DOHH2 (cell line): ENCODE data around the gene NANOGP8.

Experiments used
- H3F3A ChIP-seq: fragments of 200-600 bp; sonication (generic), shearing (Covaris generic); 2 replicates; pipeline ENCODE4 v1.6.0; 2016; ENCODE audit warnings: antibody characterized with exemption, mild to moderate bottlenecking; ENCODE audit not compliant: control insufficient read depth, insufficient read depth
- H3K27ac ChIP-seq: fragments of 200-600 bp; sonication (generic); 2 replicates; pipeline ENCODE4 v1.5.1; 2014; ENCODE audit warnings: low read depth, mild to moderate bottlenecking, low read length, moderate library complexity
- H3K27me3 ChIP-seq: fragments of 200-600 bp; sonication (generic); 2 replicates; pipeline ENCODE4 v1.6.1; 2014; ENCODE audit warnings: mild to moderate bottlenecking, low read length, mixed read lengths; ENCODE audit not compliant: control insufficient read depth
- H3K36me3 ChIP-seq: fragments of 200-600 bp; sonication (generic); 2 replicates; pipeline ENCODE4 v1.6.1; 2014; ENCODE audit warnings: mild to moderate bottlenecking, low read length, moderate library complexity, mixed read lengths; ENCODE audit not compliant: control insufficient read depth
- H3K4me1 ChIP-seq: fragments of 200-600 bp; sonication (generic); 2 replicates; pipeline ENCODE4 v1.6.1; 2014; ENCODE audit warnings: mild to moderate bottlenecking, low read length, mixed read lengths; ENCODE audit not compliant: control insufficient read depth
- H3K4me2 ChIP-seq: fragments of 200-600 bp; sonication (generic); 2 replicates; pipeline ENCODE4 v1.6.0; 2014; ENCODE audit warnings: mild to moderate bottlenecking, low read length, moderate library complexity
- H3K4me3 ChIP-seq: fragments of 200-600 bp; sonication (generic); 2 replicates; pipeline ENCODE4 v1.5.1; 2014; ENCODE audit warnings: mild to moderate bottlenecking, low read length, mixed read lengths
- H3K79me2 ChIP-seq: fragments of 200-600 bp; sonication (generic); 2 replicates; pipeline ENCODE4 v1.6.1; 2014; ENCODE audit warnings: mild to moderate bottlenecking, low read length, mixed read lengths; ENCODE audit not compliant: control insufficient read depth
- H3K9me2 ChIP-seq: fragments of 200-600 bp; sonication (generic); replicated peaks from 2 replicates; pipeline ENCODE4 v1.6.1; 2014; ENCODE audit warnings: mild to moderate bottlenecking, low read length, mixed read lengths; ENCODE audit not compliant: control insufficient read depth
- H3K9me3 ChIP-seq: fragments of 200-600 bp; sonication (generic); 2 replicates; pipeline ENCODE4 v1.6.1; 2014; ENCODE audit warnings: antibody characterized with exemption, low read length, mixed read lengths; ENCODE audit not compliant: control insufficient read depth, insufficient read depth
- H4K20me1 ChIP-seq: fragments of 200-600 bp; sonication (generic); 2 replicates; pipeline ENCODE4 v1.6.0; 2014; ENCODE audit warnings: low read depth, mild to moderate bottlenecking, antibody characterized with exemption, low read length, moderate library complexity; ENCODE audit not compliant: control insufficient read depth, insufficient read depth
- EZH2phosphoT487 ChIP-seq: fragments of 200-600 bp; sonication (generic); IDR thresholded peaks from 2 replicates; pipeline ENCODE4 v1.6.1; 2017; ENCODE audit warnings: borderline replicate concordance, mild to moderate bottlenecking, antibody characterized with exemption, low read length, moderate library complexity, mixed read lengths
- TF ChIP-seq, protein P1 (sequence below): fragments of 200-600 bp; sonication (generic); IDR thresholded peaks from one replicate; pipeline ENCODE4 v1.5.1; 2014; ENCODE audit warnings: antibody characterized with exemption, mild to moderate bottlenecking, low read depth, low read length; ENCODE audit not compliant: poor library complexity, severe bottlenecking

NANOGP8 gene

DNA sequence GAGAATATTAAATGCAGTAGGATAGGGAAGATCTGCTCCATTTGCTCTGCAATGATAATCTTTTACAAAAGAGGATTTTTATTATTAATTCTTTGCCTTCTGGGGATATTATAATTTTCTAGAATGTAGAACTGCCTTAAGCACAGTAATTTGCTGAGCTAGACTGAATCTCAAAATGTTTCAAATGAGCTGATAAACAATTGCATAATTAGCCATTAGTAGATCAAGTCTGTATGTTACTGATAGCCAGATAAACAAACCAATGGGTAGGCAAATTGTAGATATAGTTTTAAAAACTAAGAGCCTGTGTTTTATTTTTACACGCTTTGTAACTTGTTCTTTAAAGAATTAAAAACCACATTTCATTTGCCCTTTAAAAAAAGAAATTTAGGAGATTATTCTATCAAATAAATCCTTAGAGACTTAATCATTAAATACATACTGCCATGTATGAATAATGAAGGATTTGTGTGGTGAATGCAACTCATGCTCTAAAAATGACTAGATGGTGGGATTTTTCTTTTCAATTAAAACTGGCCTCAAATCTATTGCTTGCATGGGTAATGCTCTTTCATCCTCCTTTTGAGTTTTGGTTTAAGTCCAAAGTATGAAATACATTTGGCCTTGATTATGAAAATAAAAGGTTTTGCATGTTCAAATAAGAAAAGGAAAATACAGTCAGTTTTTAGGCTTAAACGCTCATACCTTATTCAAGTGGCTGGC is 32.6 kb upstream of the NANOGP8 start:
- Histone ChIP-seq H3K9me2 (no peaks in the 10 kb centered on the region), H3K4me1 (no peaks in the 10 kb centered on the region), H3K4me2 (no peak overlapping the region), H3K27ac (no peak overlapping the region), H4K20me1 (no peaks in the 10 kb centered on the region), H3K9me3 (no peaks in the 10 kb centered on the region), H3F3A (no peaks in the 10 kb centered on the region), H3K4me3 (no peak overlapping the region), H3K36me3 (no peaks in the 10 kb centered on the region), H3K27me3 (no peaks in the 10 kb centered on the region), H3K79me2 (no peaks in the 10 kb centered on the region)
- TF ChIP-seq, protein P1, sequence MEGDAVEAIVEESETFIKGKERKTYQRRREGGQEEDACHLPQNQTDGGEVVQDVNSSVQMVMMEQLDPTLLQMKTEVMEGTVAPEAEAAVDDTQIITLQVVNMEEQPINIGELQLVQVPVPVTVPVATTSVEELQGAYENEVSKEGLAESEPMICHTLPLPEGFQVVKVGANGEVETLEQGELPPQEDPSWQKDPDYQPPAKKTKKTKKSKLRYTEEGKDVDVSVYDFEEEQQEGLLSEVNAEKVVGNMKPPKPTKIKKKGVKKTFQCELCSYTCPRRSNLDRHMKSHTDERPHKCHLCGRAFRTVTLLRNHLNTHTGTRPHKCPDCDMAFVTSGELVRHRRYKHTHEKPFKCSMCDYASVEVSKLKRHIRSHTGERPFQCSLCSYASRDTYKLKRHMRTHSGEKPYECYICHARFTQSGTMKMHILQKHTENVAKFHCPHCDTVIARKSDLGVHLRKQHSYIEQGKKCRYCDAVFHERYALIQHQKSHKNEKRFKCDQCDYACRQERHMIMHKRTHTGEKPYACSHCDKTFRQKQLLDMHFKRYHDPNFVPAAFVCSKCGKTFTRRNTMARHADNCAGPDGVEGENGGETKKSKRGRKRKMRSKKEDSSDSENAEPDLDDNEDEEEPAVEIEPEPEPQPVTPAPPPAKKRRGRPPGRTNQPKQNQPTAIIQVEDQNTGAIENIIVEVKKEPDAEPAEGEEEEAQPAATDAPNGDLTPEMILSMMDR = no peak
- no peak for TF ChIP-seq EZH2phosphoT487

DNA sequence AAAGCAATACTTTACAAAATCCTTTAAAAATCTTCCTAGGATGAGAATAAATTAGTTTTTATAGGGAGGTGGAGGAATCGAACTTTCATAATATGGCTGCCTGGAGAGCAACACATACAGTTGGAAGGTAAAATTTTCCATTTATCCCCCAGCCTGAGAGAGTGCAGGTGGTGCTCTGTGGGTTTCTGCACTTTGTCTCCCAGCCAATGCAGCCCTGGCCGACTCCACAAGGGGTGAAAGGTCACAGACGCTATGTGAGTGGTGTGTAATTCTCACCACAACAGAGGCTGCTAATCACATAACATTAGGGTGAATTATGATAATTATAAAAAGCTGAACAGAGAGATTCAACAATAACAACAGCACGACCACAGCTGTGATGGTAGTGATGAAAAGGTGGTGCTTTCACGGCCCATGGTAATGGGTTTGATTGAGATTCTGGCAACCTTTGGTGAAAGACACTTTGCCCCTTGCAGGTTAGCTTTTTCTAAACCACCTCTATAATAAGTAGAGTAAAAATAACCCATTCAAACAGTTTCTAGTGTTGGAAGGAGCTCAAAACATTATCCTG is 30.1 kb upstream of the NANOGP8 start:
- Histone ChIP-seq H3K4me2 (no peak overlapping the region), H3K4me1 (no peaks in the 10 kb centered on the region), H3K9me3 (no peaks in the 10 kb centered on the region)

DNA sequence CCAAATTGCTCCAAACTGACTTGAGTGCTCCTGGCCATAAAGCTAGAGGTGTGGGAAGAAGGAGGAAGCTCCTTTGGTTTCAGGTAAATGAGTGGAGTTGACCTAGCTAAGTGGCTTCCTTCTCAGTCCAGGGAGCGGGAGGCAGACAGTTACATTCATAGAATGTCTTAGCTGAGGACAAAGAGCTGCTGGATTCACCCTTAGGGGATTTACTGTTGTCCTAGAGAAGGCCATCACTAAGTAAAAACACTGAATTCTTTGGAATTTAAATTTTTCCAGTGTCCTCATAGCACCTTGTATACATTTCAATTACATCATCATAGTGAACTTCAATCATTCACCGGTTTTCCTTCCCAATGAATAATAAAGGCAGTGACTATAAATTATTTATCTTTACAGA is 27.3 kb upstream of the NANOGP8 start:
- no peaks in the 10 kb centered on the region for H3K9me3 ChIP-seq
- peaks cover 3% of the 10 kb centered on the region; the same call in 1 of the 2 replicates for H3K27me3 ChIP-seq
- no peaks in the 10 kb centered on the region for H3K9me2 ChIP-seq
- no peak overlapping the region for H3K4me2 ChIP-seq
- H3K27ac ChIP-seq = no peak overlapping the region
- no peak overlapping the region for H3K4me3 ChIP-seq
- no peaks in the 10 kb centered on the region for H4K20me1 ChIP-seq
- no peaks in the 10 kb centered on the region for H3K79me2 ChIP-seq
- TF ChIP-seq, protein P1 = no peak
- TF ChIP-seq EZH2phosphoT487 = no peak
- H3K4me1 ChIP-seq = no peaks in the 10 kb centered on the region
- no peaks in the 10 kb centered on the region for H3K36me3 ChIP-seq
- no peaks in the 10 kb centered on the region for H3F3A ChIP-seq

More for the DNA sequence above, 30.1 kb upstream of the NANOGP8 start:
- Histone ChIP-seq H3K9me2 (no peaks in the 10 kb centered on the region), H3K4me3 (no peak overlapping the region), H3K27me3 (no peaks in the 10 kb centered on the region), H3F3A (no peaks in the 10 kb centered on the region), H3K36me3 (no peaks in the 10 kb centered on the region), H3K79me2 (no peaks in the 10 kb centered on the region), H3K27ac (no peak overlapping the region), H4K20me1 (no peaks in the 10 kb centered on the region)
- TF ChIP-seq, protein P1 = no peak
- no peak for TF ChIP-seq EZH2phosphoT487
